HEK293 (cell line): ENCODE data around the gene HNRNPH2.
A peak's percentile ranks its signal among the peaks of the same experiment; 100 is the strongest.

Source experiments
- CTCF ChIA-PET: fragments of 350-600 bp; formaldehyde crosslinking; extraction: SDS; loops from one replicate; lab custom pipeline; 2021; ENCODE audit warnings: antibody characterized with exemption; lab: Yijun Ruan, JAX
- POLR2A ChIA-PET: fragments of 300-600 bp; formaldehyde crosslinking; extraction: SDS; loops from one replicate; lab custom pipeline; 2020; ENCODE audit warnings: antibody characterized with exemption, inconsistent platforms; lab: Yijun Ruan, JAX
- H3K27ac ChIP-seq: fragments of 200-500 bp; sonication (Bioruptor generic); 2 replicates; pipeline ENCODE4 v1.5.1; 2014; ENCODE audit warnings: low read depth, low read length, control low read depth, inconsistent platforms; ENCODE audit errors: extremely low read depth
- H3K36me3 ChIP-seq, 2 experiments: fragments of 200-500 bp in 1 of 2; sonication (Bioruptor generic) in 1 of 2; 1 replicate in 1 of 2; 2 replicates in 1 of 2; pipeline ENCODE4 v1.5.1; 2014 to 2017; ENCODE audit warnings: inconsistent platforms in 2 of 2, low read length in 2 of 2; ENCODE audit not compliant: control insufficient read depth in 2 of 2, insufficient read depth in 1 of 2
- H3K4me1 ChIP-seq: fragments of 200-500 bp; sonication (Bioruptor generic); 2 replicates; pipeline ENCODE4 v1.5.1; 2014; ENCODE audit warnings: mild to moderate bottlenecking, low read length, inconsistent platforms; ENCODE audit not compliant: control insufficient read depth, insufficient read depth
- H3K4me3 ChIP-seq: 2 replicates; pipeline ENCODE4 v1.5.1; 2011; ENCODE audit warnings: low read depth, mild to moderate bottlenecking, control low read depth, low read length, moderate library complexity
- H3K9me3 ChIP-seq: fragments of 200-500 bp; sonication (Bioruptor generic); 2 replicates; pipeline ENCODE4 v1.5.1; 2014; ENCODE audit warnings: low read depth, low read length, inconsistent platforms; ENCODE audit not compliant: control insufficient read depth, insufficient read depth
- HOXD13 ChIP-seq: sonication (generic); formaldehyde crosslinking; IDR thresholded peaks from 2 replicates; pipeline ENCODE4 v1.8.0; 2022; ENCODE audit warnings: missing genetic modification reagents, borderline replicate concordance
- MYNN ChIP-seq: fragments of 450-650 bp; formaldehyde crosslinking; IDR thresholded peaks from 2 replicates; pipeline ENCODE4 v1.5.1; 2016; ENCODE audit warnings: missing biosample characterization, missing genetic modification characterization, borderline replicate concordance
- OSR2 ChIP-seq: fragments of 450-650 bp; formaldehyde crosslinking; IDR thresholded peaks from 2 replicates; pipeline ENCODE4 v1.5.1; 2016; ENCODE audit warnings: missing biosample characterization, missing genetic modification characterization
- OVOL3 ChIP-seq: fragments of 450-650 bp; formaldehyde crosslinking; IDR thresholded peaks from 2 replicates; pipeline ENCODE4 v1.5.1; 2016; ENCODE audit warnings: missing biosample characterization, missing genetic modification characterization
- PRDM4 ChIP-seq: fragments of 450-650 bp; formaldehyde crosslinking; IDR thresholded peaks from 2 replicates; pipeline ENCODE4 v1.5.1; 2017; ENCODE audit warnings: missing biosample characterization, missing genetic modification characterization
- PRDM6 ChIP-seq: fragments of 450-650 bp; formaldehyde crosslinking; IDR thresholded peaks from 2 replicates; pipeline ENCODE4 v1.5.1; 2017; ENCODE audit warnings: missing biosample characterization, missing genetic modification characterization
- SCRT2 ChIP-seq: fragments of 450-650 bp; formaldehyde crosslinking; IDR thresholded peaks from 2 replicates; pipeline ENCODE4 v1.5.1; 2016; ENCODE audit warnings: missing biosample characterization, missing genetic modification characterization
- ZBTB26 ChIP-seq: fragments of 450-650 bp; formaldehyde crosslinking; optimal IDR thresholded peaks from 2 replicates; pipeline ENCODE3; 2016; ENCODE audit warnings: missing biosample characterization, mild to moderate bottlenecking, missing genetic modification characterization
- ZEB2 ChIP-seq: fragments of 450-650 bp; formaldehyde crosslinking; IDR thresholded peaks from 2 replicates; pipeline ENCODE4 v1.5.1; 2016; ENCODE audit warnings: missing biosample characterization, missing genetic modification characterization
- ZNF10 ChIP-seq: fragments of 450-650 bp; formaldehyde crosslinking; IDR thresholded peaks from 2 replicates; pipeline ENCODE4 v1.5.1; 2017; ENCODE audit warnings: missing biosample characterization, missing genetic modification characterization
- ZNF114 ChIP-seq: fragments of 450-650 bp; formaldehyde crosslinking; IDR thresholded peaks from 2 replicates; pipeline ENCODE4 v1.5.0; 2017; ENCODE audit warnings: missing biosample characterization, missing genetic modification characterization
- ZNF146 ChIP-seq: fragments of 450-650 bp; formaldehyde crosslinking; IDR thresholded peaks from 2 replicates; pipeline ENCODE4 v1.5.1; 2016; ENCODE audit warnings: missing biosample characterization, missing genetic modification characterization
- ZNF157 ChIP-seq: fragments of 450-650 bp; formaldehyde crosslinking; IDR thresholded peaks from 2 replicates; pipeline ENCODE4 v1.5.1; 2016; ENCODE audit warnings: missing biosample characterization, missing genetic modification characterization
- ZNF169 ChIP-seq: fragments of 450-650 bp; formaldehyde crosslinking; IDR thresholded peaks from 2 replicates; pipeline ENCODE4 v1.5.1; 2016; ENCODE audit warnings: missing biosample characterization, missing genetic modification characterization
- ZNF24 ChIP-seq: fragments of 450-650 bp; formaldehyde crosslinking; IDR thresholded peaks from 2 replicates; pipeline ENCODE4 v1.5.1; 2016; ENCODE audit warnings: missing biosample characterization, missing genetic modification characterization
- ZNF366 ChIP-seq: fragments of 450-650 bp; formaldehyde crosslinking; conservative IDR thresholded peaks from 2 replicates; pipeline ENCODE4 v1.5.1; 2016; ENCODE audit warnings: missing biosample characterization, missing genetic modification characterization
- ZNF37A ChIP-seq: fragments of 450-650 bp; IDR thresholded peaks from 2 replicates; pipeline ENCODE4 v1.5.1; 2018; ENCODE audit warnings: missing biosample characterization, missing genetic modification characterization
- ZNF473 ChIP-seq: fragments of 450-650 bp; formaldehyde crosslinking; IDR thresholded peaks from 2 replicates; pipeline ENCODE4 v1.5.1; 2017; ENCODE audit warnings: missing biosample characterization, missing genetic modification characterization
- ZNF510 ChIP-seq: fragments of 450-650 bp; formaldehyde crosslinking; IDR thresholded peaks from 2 replicates; pipeline ENCODE4 v1.5.1; 2018; ENCODE audit warnings: mild to moderate bottlenecking, missing genetic modification characterization, missing biosample characterization; ENCODE audit not compliant: insufficient replicate concordance
- ZNF529 ChIP-seq: fragments of 450-650 bp; formaldehyde crosslinking; IDR thresholded peaks from 2 replicates; pipeline ENCODE4 v1.5.1; 2017; ENCODE audit warnings: missing genetic modification characterization, missing biosample characterization; ENCODE audit not compliant: insufficient replicate concordance
- ZNF549 ChIP-seq: fragments of 450-650 bp; IDR thresholded peaks from 2 replicates; pipeline ENCODE4 v1.5.1; 2018; ENCODE audit warnings: missing biosample characterization, missing genetic modification characterization, mild to moderate bottlenecking, inconsistent platforms, moderate library complexity
- ZNF560 ChIP-seq: fragments of 450-650 bp; formaldehyde crosslinking; IDR thresholded peaks from 2 replicates; pipeline ENCODE4 v1.5.1; 2017; ENCODE audit warnings: missing biosample characterization, missing genetic modification characterization, borderline replicate concordance
- ZNF580 ChIP-seq: fragments of 450-650 bp; formaldehyde crosslinking; IDR thresholded peaks from 2 replicates; pipeline ENCODE4 v1.5.1; 2016; ENCODE audit warnings: missing biosample characterization, missing genetic modification characterization
- ZNF585B ChIP-seq: fragments of 450-650 bp; formaldehyde crosslinking; IDR thresholded peaks from 2 replicates; pipeline ENCODE4 v1.5.1; 2016; ENCODE audit warnings: missing biosample characterization, missing genetic modification characterization
- ZNF660 ChIP-seq: fragments of 450-650 bp; IDR thresholded peaks from 2 replicates; pipeline ENCODE4 v1.5.1; 2018; ENCODE audit warnings: missing biosample characterization, mild to moderate bottlenecking, missing genetic modification characterization
- ZNF792 ChIP-seq: fragments of 450-650 bp; formaldehyde crosslinking; IDR thresholded peaks from 2 replicates; pipeline ENCODE4 v1.5.1; 2016; ENCODE audit warnings: missing biosample characterization, missing genetic modification characterization
- ZSCAN23 ChIP-seq: fragments of 450-650 bp; formaldehyde crosslinking; IDR thresholded peaks from 2 replicates; pipeline ENCODE4 v1.5.1; 2016; ENCODE audit warnings: missing biosample characterization, missing genetic modification characterization
- ZSCAN30 ChIP-seq: fragments of 450-650 bp; IDR thresholded peaks from 2 replicates; pipeline ENCODE4 v1.5.1; 2018; ENCODE audit warnings: missing biosample characterization, mild to moderate bottlenecking, missing genetic modification characterization, moderate library complexity
- ZSCAN5A ChIP-seq: fragments of 450-650 bp; formaldehyde crosslinking; IDR thresholded peaks from 2 replicates; pipeline ENCODE4 v1.5.1; 2016; ENCODE audit warnings: missing biosample characterization, missing genetic modification characterization

Gene HNRNPH2

GRCh38 chrX:101388604-101389003 lies 19.4 kb upstream of the HNRNPH2 start:
- TF ChIP-seq ZNF114 (tag by site-specific recombination) (no peak), ZNF560 (tag by site-specific recombination) (no peak), ZNF660 (tag by site-specific recombination) (no peak), ZNF169 (no peak), ZNF366 (no peak), ZNF24 (tag by site-specific recombination) (no peak), OSR2 (tag by site-specific recombination) (no peak), ZNF580 (tag by site-specific recombination) (no peak), ZNF792 (tag by site-specific recombination) (no peak), ZSCAN5A (no peak), PRDM4 (no peak)
- no peak overlapping the region for H3K27ac ChIP-seq
- no peaks in the 10 kb centered on the region for H3K9me3 ChIP-seq
- CTCF ChIA-PET = interaction anchor here (1.0 to 2.0 kb wide), 2 partner anchors 14 to 31 kb away, joined by 4 to 10 read pairs; no protein-coding TSS in a partner anchor
- no peaks in the 10 kb centered on the region for H3K4me1 ChIP-seq
- peaks cover 10 to 25% of the 10 kb centered on the region in 2 experiments for H3K36me3 ChIP-seq
- no peak overlapping the region for H3K4me3 ChIP-seq
- POLR2A ChIA-PET = no interaction called here

- POLR2A ChIA-PET = interaction anchor here (0.5 to 2.4 kb wide), 29 partner anchors 9 to 720 kb away, joined by 3 to 105 read pairs (median 5); partner anchors contain the start of genes CENPI, GLA, HNRNPH2 and TIMM8A
- CTCF ChIA-PET = interaction anchor here (0.6 to 1.7 kb wide), 18 partner anchors 10 to 262 kb away, joined by 3 to 17 read pairs (median 5); partner anchors contain the start of gene TIMM8A
- Histone ChIP-seq H3K4me1 (no peaks in the 10 kb centered on the region), H3K9me3 (no peaks in the 10 kb centered on the region), H3K27ac (peak within 1 kb of the TSS; percentile 99), H3K4me3 (peak within 1 kb of the TSS; percentile 57), H3K36me3 (peaks cover 31 to 41% of the 10 kb centered on the region in 2 experiments)
- TF ChIP-seq ZSCAN23 (tag by site-specific recombination) = no peak
- no peak for TF ChIP-seq ZNF549 (tag by site-specific recombination)
- no peak for TF ChIP-seq OVOL3 (tag by site-specific recombination)
- no peak for TF ChIP-seq ZNF10 (tag by site-specific recombination)
- peak; percentile 65; the same call in 1 of the 2 replicates for TF ChIP-seq SCRT2
- peak; percentile 16 for TF ChIP-seq ZNF510
- no peak for TF ChIP-seq ZNF146
- no peak for TF ChIP-seq ZNF157
- TF ChIP-seq ZNF37A = no peak
- TF ChIP-seq MYNN (tag by site-specific recombination) = no peak
- TF ChIP-seq ZEB2 (tag by site-specific recombination) = peak; percentile 74
- TF ChIP-seq ZNF585B (tag by site-specific recombination) = no peak
- TF ChIP-seq PRDM6 (tag by site-specific recombination) = no peak
- peak; percentile 95 for TF ChIP-seq ZSCAN30
- TF ChIP-seq ZNF473 (tag by site-specific recombination) = no peak
- no peak for TF ChIP-seq HOXD13 (CRISPR knock-in tag)
- TF ChIP-seq ZNF529 (tag by site-specific recombination) = no peak
- peak; percentile 31 for TF ChIP-seq ZBTB26 (tag by site-specific recombination)
These were observed 17.1 kb upstream of the HNRNPH2 start, which contains the start of gene RPL36A for GRCh38 chrX:101390664-101391525. Gene RPL36A, plus strand, starts transcription at chrX:101391011. Its CDS starts 33 bp downstream, at chrX:101391044.
